Tongue (tissue), 2 donors: Measurements from ENCODE around the gene KPNA2. TPM values are rescaled to one million over a fixed set of nuclear protein-coding genes. Genes with fewer than 3 reads are reported as not detected.
"Not testable (repeated sequence)": the region's sequence is repeated elsewhere in the genome, so short reads cannot be mapped to it uniquely, and the experiment has no call there.

Experiments
- DNase-seq: peaks from one replicate; pipeline ENCODE4 v3.0.0-alpha.2; 2015
- total RNA-seq: library from RNA; depleted of rRNA; stranded (reverse); fragments of >200 nt; gene quantifications from one replicate; pipeline ENCODE4 v1.2.3, GENCODE V29; 2014

The KPNA2 gene
- 25.0 TPM for total RNA-seq

GRCh38 chr17:68035523-68036303 is at the start of gene KPNA2:
Gene KPNA2 (plus strand): TSS chr17:68035735. CDS start chr17:68037133, 1,398 bp downstream.
- DNase-seq, result peak; percentile 99

- DNase-seq, result no peak
These were observed 44.6 kb upstream of the KPNA2 start for GRCh38 chr17:67990909-67991308.

GRCh38 chr17:67992548-67993152 is 42.9 kb upstream of the KPNA2 start:
- DNase-seq, result no peak

- DNase-seq, result peak; percentile 93
These were observed 42.2 kb upstream of the KPNA2 start for GRCh38 chr17:67993153-67993997.

GRCh38 chr17:67993998-67994361 is 41.6 kb upstream of the KPNA2 start:
- DNase-seq, result no peak

- DNase-seq, result peak; percentile 77
These were observed 40.5 kb upstream of the KPNA2 start for GRCh38 chr17:67994817-67995569.

- peak; percentile 49 for DNase-seq
These were observed 39.8 kb upstream of the KPNA2 start for GRCh38 chr17:67995570-67996263.

GRCh38 chr17:67996301-67997171 is 39.0 kb upstream of the KPNA2 start, which contains the start of gene C17orf58:
Gene C17orf58 (minus strand): TSS chr17:67996469. CDS start chr17:67996198, 271 bp downstream.
- DNase-seq, result peak; percentile 33

- DNase-seq, result no peak
These were observed 37.1 kb upstream of the KPNA2 start for GRCh38 chr17:67998466-67998865.

GRCh38 chr17:67999291-67999911 is 36.1 kb upstream of the KPNA2 start:
- no peak for DNase-seq

GRCh38 chr17:68004201-68004600 is 31.3 kb upstream of the KPNA2 start:
- DNase-seq, result peak; percentile 42

- DNase-seq, result no peak
These were observed 28.7 kb upstream of the KPNA2 start for GRCh38 chr17:68006797-68007196.

GRCh38 chr17:68011199-68011665 is 24.3 kb upstream of the KPNA2 start:
- DNase-seq, result peak; percentile 35

- no peak for DNase-seq
These were observed 22.1 kb upstream of the KPNA2 start for GRCh38 chr17:68013385-68013784.

- no peak for DNase-seq
These were observed 20.3 kb upstream of the KPNA2 start for GRCh38 chr17:68015081-68015723.

- DNase-seq, result no peak
These were observed 18.7 kb upstream of the KPNA2 start for GRCh38 chr17:68016838-68017237.

GRCh38 chr17:68018493-68018892 is 17.0 kb upstream of the KPNA2 start:
- DNase-seq, result not testable (repeated sequence)

- DNase-seq, result no peak
These were observed 16.2 kb upstream of the KPNA2 start for GRCh38 chr17:68019336-68019674.

GRCh38 chr17:68019675-68020408 is 15.7 kb upstream of the KPNA2 start:
- peak; percentile 98 for DNase-seq
